Globus pallidus (tissue), 1 donor: ENCODE results near the gene ZBED4.
A peak's percentile ranks its signal among the peaks of the same experiment; 100 is the strongest.

Experiments used
- DNase-seq: peaks from one replicate; pipeline ENCODE4 v3.0.0-alpha.2; 2015; ENCODE audit warnings: low spot score

Gene ZBED4

GRCh38 chr22:49880281-49880680 is 26.6 kb downstream of the ZBED4 start:
- no peak for DNase-seq

GRCh38 chr22:49881856-49882255 is 28.2 kb downstream of the ZBED4 start:
- DNase-seq: no peak

GRCh38 chr22:49882519-49883293 is 29.1 kb downstream of the ZBED4 start:
- peak; percentile 12 for DNase-seq

- DNase-seq: no peak
Observed at GRCh38 chr22:49883294-49883640, 29.6 kb downstream of the ZBED4 start.

- DNase-seq: no peak
Observed at GRCh38 chr22:49884075-49884474, 30.4 kb downstream of the ZBED4 start.

GRCh38 chr22:49884503-49885260 is 31.0 kb downstream of the ZBED4 start:
- DNase-seq: no peak

GRCh38 chr22:49885281-49885680 is 31.6 kb downstream of the ZBED4 start:
- no peak for DNase-seq

- no peak for DNase-seq
Observed at GRCh38 chr22:49885881-49886280, 32.2 kb downstream of the ZBED4 start.

- DNase-seq: no peak
Observed at GRCh38 chr22:49886346-49887063, 32.9 kb downstream of the ZBED4 start.

- no peak for DNase-seq
Observed at GRCh38 chr22:49887064-49887451, 33.4 kb downstream of the ZBED4 start.

- DNase-seq: no peak
Observed at GRCh38 chr22:49887702-49888101, 34.1 kb downstream of the ZBED4 start.

GRCh38 chr22:49889071-49889470 is 35.4 kb downstream of the ZBED4 start:
- DNase-seq: peak; percentile 60

- DNase-seq: no peak
Observed at GRCh38 chr22:49892226-49892899, 38.7 kb downstream of the ZBED4 start.

GRCh38 chr22:49893025-49893424 is 39.4 kb downstream of the ZBED4 start:
- no peak for DNase-seq

- no peak for DNase-seq
Observed at GRCh38 chr22:49894322-49895054, 40.8 kb downstream of the ZBED4 start.

GRCh38 chr22:49896201-49896600 is 42.6 kb downstream of the ZBED4 start:
- DNase-seq: no peak

- DNase-seq: no peak
Observed at GRCh38 chr22:49897015-49897684, 43.5 kb downstream of the ZBED4 start.

- DNase-seq: no peak
Observed at GRCh38 chr22:49899530-49899929, 45.9 kb downstream of the ZBED4 start.

- DNase-seq: no peak
Observed at GRCh38 chr22:49900441-49901230, 47.0 kb downstream of the ZBED4 start.

- no peak for DNase-seq
Observed at GRCh38 chr22:49901457-49901856, 47.8 kb downstream of the ZBED4 start.
